Measurements from ENCODE around the gene CDR2L.

DNA sequence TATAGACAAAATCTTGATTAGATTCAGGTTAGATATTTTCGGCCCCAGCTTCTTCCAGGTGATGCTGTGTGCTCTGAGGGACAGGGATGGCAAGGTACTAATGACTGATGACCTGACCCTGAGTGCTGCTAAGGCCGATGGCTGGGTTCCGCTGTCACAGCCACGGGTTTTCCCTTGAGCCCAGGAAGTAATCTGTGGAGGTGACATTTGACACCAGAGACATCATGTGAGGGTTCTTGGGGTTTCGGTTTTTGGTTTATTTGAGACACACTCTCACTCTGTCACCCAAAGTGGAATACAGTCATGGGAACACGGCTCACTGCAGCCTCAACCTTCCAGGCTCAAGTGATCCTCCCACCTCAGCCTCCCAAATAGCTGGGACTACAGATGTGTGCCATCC is 41.9 kb upstream of the CDR2L start:
- no peak for TF ChIP-seq EZH2 (IDR thresholded peaks at IDR 0.05; ENCODE audit: borderline replicate concordance, low read length)
- TF ChIP-seq, protein P1, sequence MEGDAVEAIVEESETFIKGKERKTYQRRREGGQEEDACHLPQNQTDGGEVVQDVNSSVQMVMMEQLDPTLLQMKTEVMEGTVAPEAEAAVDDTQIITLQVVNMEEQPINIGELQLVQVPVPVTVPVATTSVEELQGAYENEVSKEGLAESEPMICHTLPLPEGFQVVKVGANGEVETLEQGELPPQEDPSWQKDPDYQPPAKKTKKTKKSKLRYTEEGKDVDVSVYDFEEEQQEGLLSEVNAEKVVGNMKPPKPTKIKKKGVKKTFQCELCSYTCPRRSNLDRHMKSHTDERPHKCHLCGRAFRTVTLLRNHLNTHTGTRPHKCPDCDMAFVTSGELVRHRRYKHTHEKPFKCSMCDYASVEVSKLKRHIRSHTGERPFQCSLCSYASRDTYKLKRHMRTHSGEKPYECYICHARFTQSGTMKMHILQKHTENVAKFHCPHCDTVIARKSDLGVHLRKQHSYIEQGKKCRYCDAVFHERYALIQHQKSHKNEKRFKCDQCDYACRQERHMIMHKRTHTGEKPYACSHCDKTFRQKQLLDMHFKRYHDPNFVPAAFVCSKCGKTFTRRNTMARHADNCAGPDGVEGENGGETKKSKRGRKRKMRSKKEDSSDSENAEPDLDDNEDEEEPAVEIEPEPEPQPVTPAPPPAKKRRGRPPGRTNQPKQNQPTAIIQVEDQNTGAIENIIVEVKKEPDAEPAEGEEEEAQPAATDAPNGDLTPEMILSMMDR (IDR thresholded peaks at IDR 0.05; ENCODE audit: low read length) = no peak

Data from OCI-LY1 (cell line).